ENCODE data around the gene NHSL1. TPM values are rescaled to one million over a fixed set of nuclear protein-coding genes. Genes with fewer than 3 reads are reported as not detected.

NHSL1 gene
- total RNA-seq, 1 donor from 2014 or later: 33.5 TPM

- Mint-ChIP-seq H3K4me3 (ENCODE audit: unreplicated experiment) (no peak overlapping the region), H3K9me3 (ENCODE audit: unreplicated experiment) (no peaks in the 10 kb centered on the region), H3K36me3 (ENCODE audit: low read depth, unreplicated experiment) (no peaks in the 10 kb centered on the region), H3K27me3 (ENCODE audit: low read depth, unreplicated experiment) (no peaks in the 10 kb centered on the region), H3K27ac (ENCODE audit: unreplicated experiment) (no peak overlapping the region), H3K4me1 (ENCODE audit: low read depth, unreplicated experiment) (peaks cover 23% of the 10 kb centered on the region)
- no peak overlapping the region for H3K9ac ChIP-seq (ENCODE audit: low read length)
- no peaks in the 10 kb centered on the region for H3K27me3 ChIP-seq (ENCODE audit: insufficient read depth, low read length)
- no peak overlapping the region for H3K27ac ChIP-seq (ENCODE audit: low read depth, low read length)
- H3K4me1 ChIP-seq (ENCODE audit: insufficient read depth, low read length): peaks cover 13% of the 10 kb centered on the region
- no peaks in the 10 kb centered on the region for H3K36me3 ChIP-seq (ENCODE audit: insufficient read depth, low read length)
- no peak for TF ChIP-seq EZH2 (IDR thresholded peaks at IDR 0.05; ENCODE audit: insufficient read depth, low read length)
- TF ChIP-seq CTCF (IDR thresholded peaks at IDR 0.05; ENCODE audit: insufficient read depth, low read depth, low read length): no peak
- FAIRE-seq (no peak), DNase-seq (ENCODE audit: low read depth) (no peak)
- no peak overlapping the region for H2AFZ ChIP-seq (ENCODE audit: low read depth, low read length)
- H3K79me2 ChIP-seq (ENCODE audit: insufficient read depth, low read length): peaks cover 31% of the 10 kb centered on the region
- no peak overlapping the region for H3K4me2 ChIP-seq (ENCODE audit: low read length)
- no peak overlapping the region for H3K4me3 ChIP-seq (ENCODE audit: insufficient read depth, low read depth, low read length)
- H3K9me3 ChIP-seq (ENCODE audit: insufficient read depth, low read depth, low read length): no peaks in the 10 kb centered on the region
- peaks cover 28% of the 10 kb centered on the region for H4K20me1 ChIP-seq (ENCODE audit: insufficient read depth, low read length)
Observed at GRCh38 chr6:138525355-138525754, 26.1 kb upstream of the NHSL1 start.

- FAIRE-seq: no peak
Observed at GRCh38 chr6:138524526-138524925, 25.2 kb upstream of the NHSL1 start.

More at GRCh38 chr6:138524526-138524925, 25.2 kb upstream of the NHSL1 start:
- peaks cover 13% of the 10 kb centered on the region for H3K4me1 ChIP-seq (ENCODE audit: insufficient read depth, low read length)
- Mint-ChIP-seq H3K4me3 (ENCODE audit: unreplicated experiment) (no peak overlapping the region), H3K36me3 (ENCODE audit: low read depth, unreplicated experiment) (no peaks in the 10 kb centered on the region), H3K27me3 (ENCODE audit: low read depth, unreplicated experiment) (no peaks in the 10 kb centered on the region), H3K27ac (ENCODE audit: unreplicated experiment) (no peak overlapping the region), H3K4me1 (ENCODE audit: low read depth, unreplicated experiment) (peaks cover 23% of the 10 kb centered on the region), H3K9me3 (ENCODE audit: unreplicated experiment) (no peaks in the 10 kb centered on the region)
- H3K9ac ChIP-seq (ENCODE audit: low read length): no peak overlapping the region
- no peak overlapping the region for H2AFZ ChIP-seq (ENCODE audit: low read depth, low read length)
- no peak for DNase-seq (ENCODE audit: low read depth)
- no peaks in the 10 kb centered on the region for H3K9me3 ChIP-seq (ENCODE audit: insufficient read depth, low read depth, low read length)
- H4K20me1 ChIP-seq (ENCODE audit: insufficient read depth, low read length): peaks cover 26% of the 10 kb centered on the region
- no peak overlapping the region for H3K4me2 ChIP-seq (ENCODE audit: low read length)
- no peak overlapping the region for H3K27ac ChIP-seq (ENCODE audit: low read depth, low read length)
- H3K4me3 ChIP-seq (ENCODE audit: insufficient read depth, low read depth, low read length): no peak overlapping the region
- no peak for TF ChIP-seq CTCF (IDR thresholded peaks at IDR 0.05; ENCODE audit: insufficient read depth, low read depth, low read length)
- TF ChIP-seq EZH2 (IDR thresholded peaks at IDR 0.05; ENCODE audit: insufficient read depth, low read length): no peak
- H3K27me3 ChIP-seq (ENCODE audit: insufficient read depth, low read length): no peaks in the 10 kb centered on the region
- peaks cover 35% of the 10 kb centered on the region for H3K79me2 ChIP-seq (ENCODE audit: insufficient read depth, low read length)
- H3K36me3 ChIP-seq (ENCODE audit: insufficient read depth, low read length): no peaks in the 10 kb centered on the region

All from astrocyte (in vitro differentiated cells and primary cell).